K562 (cell line): ENCODE measurements around the gene DCTN5. TPM values are rescaled to one million over a fixed set of nuclear protein-coding genes. Genes with fewer than 3 reads are reported as not detected.

Experiments
- CHAMP1 ChIP-seq: fragments of 450-650 bp; IDR thresholded peaks from 2 replicates; pipeline ENCODE4 v1.6.1; 2016; ENCODE audit warnings: mild to moderate bottlenecking
- GTF2A2 ChIP-seq: IDR thresholded peaks from 2 replicates; pipeline ENCODE4 v1.6.1; 2016; ENCODE audit warnings: mild to moderate bottlenecking, missing genetic modification characterization, missing compliant biosample characterization
- PHB2 ChIP-seq: fragments of 450-650 bp; IDR thresholded peaks from 2 replicates; pipeline ENCODE4 v1.6.1; 2017; ENCODE audit warnings: low read depth
- TCF3 ChIP-seq: sonication (generic); formaldehyde crosslinking; IDR thresholded peaks from 2 replicates; pipeline ENCODE4 v1.4.0; 2020; ENCODE audit warnings: mild to moderate bottlenecking, missing genetic modification reagents
- ZNF609 ChIP-seq: sonication (generic); formaldehyde crosslinking; IDR thresholded peaks from 2 replicates; pipeline ENCODE4 v1.8.1; 2023; ENCODE audit warnings: missing genetic modification reagents, mild to moderate bottlenecking, borderline replicate concordance
- polyA plus RNA-seq, 8 experiments: library from polyadenylated mRNA; depleted of rRNA in 4 of 8; stranded (reverse) in 5 of 8; unstranded in 3 of 8; fragments of >200 nt; fragmentation: Nextera tagmentation in 2 of 8; fragmentation: Illumina TruSeq in 1 of 8; extraction: Ambion mirVana in 2 of 8; extraction: Trizol in 1 of 8; gene quantifications; 2 replicates each; pipeline versions ENCODE4 v1.2.1 to v1.2.3, GENCODE V29; 2011 to 2014; ENCODE audit warnings: inconsistent platforms in 1 of 8, missing spikeins in 1 of 8
- total RNA-seq, 7 experiments: library from RNA; depleted of rRNA in 6 of 7; stranded (reverse); fragments of >200 nt in 6 of 7; fragmentation: Illumina TruSeq in 2 of 7; extraction: Trizol in 2 of 7; gene quantifications; 2 replicates each; pipeline versions ENCODE4 v1.2.1 to v1.2.3, GENCODE V29; 2011 to 2021; ENCODE audit warnings: low replicate concordance in 1 of 7

Gene DCTN5
- total and polyA plus RNA-seq, 9 of the 15 experiments (the other 6 are each of a cell fraction or from before 2014, with no cell fraction given), result 35.8 to 149 (median 75.9) TPM

GRCh38 chr16:23691483-23692189, 50.4 kb downstream of the DCTN5 start (continued):
- TF ChIP-seq ZNF609 (CRISPR knock-in tag) (no peak), PHB2 (no peak), TCF3 (CRISPR knock-in tag) (no peak), GTF2A2 (no peak), CHAMP1 (no peak)
